Stimulated activated CD8-positive, alpha-beta memory T cell treated with anti-CD3 and anti-CD28 coated beads, Interleukin-4, amount 100 ng/mL, for 1 hour (primary cell): ENCODE results near the gene DENND1A.

ENCODE experiments used
- DNase-seq, 2 donors: peaks; one replicate each; pipeline ENCODE4 v3.0.0-alpha.2; 2020; ENCODE audit warnings: low read depth in 2 of 2, low spot score in 1 of 2

DENND1A gene

DNA sequence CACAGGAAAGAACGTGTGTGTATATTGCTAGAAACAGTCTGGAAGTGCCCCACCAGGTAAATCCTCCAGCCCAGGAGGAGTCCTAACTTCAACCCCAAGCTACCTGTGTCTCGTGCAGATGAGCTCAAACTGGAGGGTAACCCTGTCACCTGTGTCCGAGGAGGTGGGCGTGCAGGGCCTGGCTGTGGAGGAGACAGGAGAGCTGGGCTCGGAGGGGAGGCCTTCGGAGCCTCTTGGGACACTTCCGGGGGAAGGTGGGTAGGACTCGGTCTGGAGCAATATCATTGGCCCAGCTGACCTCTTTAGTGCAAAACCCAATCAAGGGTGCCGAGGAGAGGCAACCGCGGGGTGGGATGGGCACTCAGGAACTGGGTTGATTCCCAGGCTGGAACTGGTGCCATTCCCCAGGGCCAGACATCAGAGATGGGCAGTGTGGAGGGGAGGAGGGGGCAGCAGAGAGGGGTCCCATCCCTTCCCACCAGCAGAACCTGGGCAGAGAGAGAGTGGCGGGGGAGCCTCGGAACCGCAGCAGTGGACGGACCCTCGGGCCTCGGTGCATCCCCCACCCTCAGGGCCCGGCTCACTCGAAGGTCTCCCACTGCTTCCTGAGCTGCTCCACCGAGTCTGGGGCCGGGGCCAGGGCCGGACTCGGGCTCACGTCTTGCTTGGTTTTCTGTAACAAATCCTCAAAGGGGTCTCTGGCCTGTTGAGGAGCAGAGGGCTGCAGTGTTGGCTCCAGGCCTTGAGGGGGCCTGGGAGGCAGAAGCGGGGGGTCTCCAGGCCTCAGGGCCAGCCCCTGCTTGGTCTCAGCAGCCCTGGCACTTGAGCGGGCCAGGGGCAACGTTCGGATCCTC lies 548.8 kb downstream of the DENND1A start:
- no peak for DNase-seq

DNA sequence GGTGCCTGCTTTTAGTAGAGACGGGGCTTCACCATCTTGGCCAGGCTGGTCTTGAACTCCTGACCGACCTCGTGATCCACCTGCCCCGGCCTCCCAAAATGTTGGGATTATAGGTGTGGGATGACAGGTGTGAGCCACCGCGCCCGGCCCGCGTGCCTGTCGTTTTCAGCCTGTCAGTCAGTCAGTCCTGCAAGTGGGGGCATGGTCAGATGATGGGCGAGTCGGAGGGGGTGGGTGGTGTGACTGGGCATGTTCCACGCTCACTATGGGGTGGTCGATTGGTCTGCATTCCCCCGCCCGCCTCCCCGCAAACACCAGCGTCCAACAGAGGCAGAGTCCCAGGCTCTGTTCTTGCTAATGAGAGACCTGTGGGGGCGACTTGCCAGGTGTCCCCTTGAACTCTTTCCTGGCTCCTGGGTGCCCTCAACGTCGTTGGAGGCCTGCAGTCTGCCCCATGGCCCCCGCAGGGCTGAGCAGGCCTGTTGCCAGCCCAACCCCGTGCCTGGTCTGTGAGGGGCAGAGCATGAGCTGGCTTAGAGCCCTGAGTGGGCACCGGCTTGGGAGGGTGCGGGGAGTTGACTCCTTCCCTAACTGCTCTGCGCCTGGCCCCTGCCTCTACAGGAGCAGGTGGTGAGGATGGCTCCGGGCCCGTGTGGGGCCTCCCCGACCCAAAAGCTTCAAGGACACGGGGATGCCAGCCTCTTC lies 550.8 kb downstream of the DENND1A start:
- DNase-seq = no peak

DNA sequence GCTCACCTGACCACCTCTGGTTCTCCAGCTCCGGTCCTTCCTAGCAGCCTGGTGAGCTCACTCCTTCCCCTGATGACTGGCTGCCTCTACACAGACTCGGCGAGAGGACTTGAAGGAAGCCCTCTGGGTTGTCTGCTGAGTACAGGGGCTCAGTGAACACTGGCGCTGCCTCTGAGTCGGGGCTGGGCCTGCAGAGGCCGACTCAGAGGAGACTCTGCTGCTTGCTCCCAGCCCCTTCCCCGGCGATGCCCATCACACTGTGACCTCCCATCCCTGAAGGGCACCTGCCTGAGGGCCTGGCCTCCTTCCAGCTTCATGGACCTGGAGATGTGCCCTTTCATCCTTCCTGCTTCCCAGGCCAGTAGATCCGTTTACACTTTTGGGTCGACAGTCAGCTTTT lies 551.9 kb downstream of the DENND1A start:
- no peak for DNase-seq

DNA sequence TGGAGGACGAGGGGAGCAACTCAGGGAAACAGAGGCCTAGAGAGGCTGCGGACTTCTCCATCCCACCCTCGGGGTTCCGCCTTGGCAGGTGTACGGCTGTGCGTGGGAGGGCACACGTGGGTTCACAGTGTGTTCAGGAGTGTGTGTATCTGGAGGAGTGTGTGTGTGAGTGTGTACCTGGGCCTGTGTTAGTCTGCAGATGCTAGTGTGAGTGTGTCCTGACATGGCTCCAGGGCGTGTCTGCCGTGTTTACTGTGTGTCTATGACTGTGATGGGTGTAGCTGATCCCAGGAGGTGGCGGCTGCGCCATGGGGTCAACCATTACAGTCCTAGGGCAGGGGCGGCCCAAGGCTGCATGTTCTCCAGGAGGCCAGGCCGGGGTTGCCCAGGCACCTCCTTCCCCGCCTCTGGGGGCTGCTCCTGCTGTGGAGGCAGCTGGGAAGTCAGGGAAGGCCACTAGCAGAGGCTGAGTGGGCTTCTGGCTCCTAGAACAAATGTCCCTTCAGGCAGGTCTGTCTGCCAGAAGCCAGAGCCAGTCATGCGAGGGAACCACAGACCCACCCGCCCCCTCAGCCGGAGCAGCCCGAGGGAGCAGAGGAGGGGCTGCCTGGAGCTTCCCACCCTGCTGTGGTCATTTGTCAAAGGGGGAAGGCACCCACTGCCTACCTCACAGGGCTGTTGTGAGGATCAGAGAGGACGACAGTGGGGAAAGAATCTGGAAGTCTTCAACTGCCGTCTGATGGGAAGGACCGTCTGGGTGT lies 552.5 kb downstream of the DENND1A start:
- DNase-seq = no peak

DNA sequence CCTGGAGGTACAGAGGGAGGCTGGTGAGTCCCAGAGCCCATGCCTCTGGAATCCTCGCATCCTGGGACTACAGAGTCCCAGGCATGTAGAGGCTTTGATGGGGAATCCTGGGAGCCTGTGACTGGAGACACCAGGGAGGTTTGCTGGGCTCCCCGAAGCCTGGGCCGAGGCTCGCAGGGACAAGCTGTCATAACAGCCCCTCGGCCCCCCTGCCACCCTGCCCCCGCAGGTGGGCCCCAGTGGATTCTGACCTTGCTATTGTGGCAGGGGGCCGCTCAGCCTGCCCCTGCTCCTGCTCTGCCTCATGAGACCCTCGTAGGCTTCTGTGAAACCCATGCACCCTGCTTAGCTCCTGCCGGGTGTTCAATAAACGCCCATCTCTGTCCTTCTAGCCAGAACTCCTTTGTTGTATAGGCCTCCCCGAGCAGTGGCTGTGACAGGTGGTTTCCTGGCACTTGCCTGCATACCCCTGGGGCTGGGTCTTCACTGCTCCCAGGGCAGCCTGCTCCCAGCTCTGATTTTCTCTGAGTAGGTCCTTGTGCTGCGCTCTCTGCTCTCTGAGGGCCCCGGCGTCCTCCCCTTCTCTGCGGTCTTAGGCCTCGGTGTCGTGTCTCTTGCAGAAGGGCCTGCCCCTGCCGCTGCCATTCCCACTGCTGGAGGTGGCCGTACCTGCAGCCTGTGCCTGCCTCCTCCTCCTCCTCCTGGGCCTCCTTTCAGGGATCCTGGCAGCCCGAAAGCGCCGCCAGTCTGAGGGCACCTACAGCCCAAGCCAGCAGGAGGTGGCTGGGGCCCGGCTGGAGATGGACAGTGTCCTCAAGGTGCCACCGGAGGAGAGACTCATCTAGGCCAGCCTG lies 553.5 kb downstream of the DENND1A start:
- DNase-seq = no peak

DNA sequence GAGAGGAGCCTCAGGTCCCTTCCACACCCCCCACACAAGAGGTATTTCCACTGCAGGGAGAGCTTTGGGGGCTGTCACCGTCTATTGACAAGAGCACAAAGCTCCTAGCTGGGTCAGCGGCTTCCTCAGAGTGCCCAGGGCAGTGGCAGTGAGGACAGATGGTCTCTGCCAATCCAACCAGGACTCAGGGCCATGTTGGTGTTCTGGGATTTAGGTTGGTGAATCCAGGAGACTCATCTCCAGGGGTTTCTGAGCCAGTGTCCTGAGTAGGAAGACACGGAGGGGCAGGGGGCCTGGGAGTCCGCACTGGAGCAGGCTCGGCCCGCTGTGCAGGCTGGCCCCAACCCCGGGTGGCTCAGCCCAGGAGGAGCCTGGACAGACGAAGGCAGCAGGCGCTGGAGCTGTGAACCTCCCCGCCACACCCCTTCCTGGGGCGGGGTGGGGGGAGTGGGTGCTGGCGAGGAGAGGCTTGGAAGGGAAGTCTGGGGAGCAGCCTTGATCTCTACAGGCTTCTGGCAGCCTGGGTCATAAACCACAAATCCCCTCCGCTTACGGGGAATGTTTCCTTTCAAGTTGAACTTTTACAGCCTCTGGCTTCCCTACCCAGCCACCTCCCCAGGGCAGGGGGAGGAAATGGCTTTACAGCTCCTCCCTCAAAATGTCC lies 554.3 kb downstream of the DENND1A start:
- DNase-seq = no peak

DNA sequence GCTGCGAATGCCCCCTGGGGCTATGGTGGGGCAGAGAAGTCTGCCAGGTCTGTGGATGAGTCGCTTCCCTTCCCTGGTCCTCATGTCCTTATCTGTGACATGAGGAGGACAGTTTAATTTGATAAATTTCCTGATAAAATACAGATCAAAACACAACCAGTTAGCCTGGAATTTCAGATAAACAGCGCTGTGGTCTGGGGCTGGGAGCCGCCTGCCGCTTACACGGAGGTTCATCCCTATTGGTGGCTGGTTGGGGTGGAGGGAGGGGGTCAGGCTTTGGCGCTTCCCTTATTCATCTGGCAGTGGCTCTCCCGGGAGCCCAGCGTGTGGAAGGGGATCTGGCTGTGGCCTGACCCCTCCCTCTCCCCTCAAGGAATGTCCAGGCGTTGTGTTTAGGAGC lies 556.0 kb downstream of the DENND1A start:
- no peak for DNase-seq

DNA sequence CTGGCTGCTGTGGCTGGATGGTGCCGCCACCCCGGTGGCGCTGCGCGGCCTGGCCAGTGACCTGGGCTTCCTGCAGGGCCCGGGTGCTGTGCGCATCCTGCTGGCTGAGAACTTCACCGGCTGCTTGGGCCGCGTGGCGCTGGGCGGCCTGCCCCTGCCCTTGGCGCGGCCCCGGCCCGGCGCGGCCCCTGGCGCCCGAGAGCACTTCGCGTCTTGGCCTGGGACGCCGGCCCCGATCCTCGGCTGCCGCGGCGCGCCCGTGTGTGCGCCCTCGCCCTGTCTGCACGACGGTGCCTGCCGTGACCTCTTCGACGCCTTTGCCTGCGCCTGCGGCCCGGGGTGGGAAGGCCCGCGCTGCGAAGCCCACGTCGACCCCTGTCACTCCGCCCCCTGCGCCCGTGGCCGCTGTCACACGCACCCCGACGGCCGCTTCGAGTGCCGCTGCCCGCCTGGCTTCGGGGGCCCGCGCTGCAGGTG lies 556.4 kb downstream of the DENND1A start:
- no peak for DNase-seq

DNA sequence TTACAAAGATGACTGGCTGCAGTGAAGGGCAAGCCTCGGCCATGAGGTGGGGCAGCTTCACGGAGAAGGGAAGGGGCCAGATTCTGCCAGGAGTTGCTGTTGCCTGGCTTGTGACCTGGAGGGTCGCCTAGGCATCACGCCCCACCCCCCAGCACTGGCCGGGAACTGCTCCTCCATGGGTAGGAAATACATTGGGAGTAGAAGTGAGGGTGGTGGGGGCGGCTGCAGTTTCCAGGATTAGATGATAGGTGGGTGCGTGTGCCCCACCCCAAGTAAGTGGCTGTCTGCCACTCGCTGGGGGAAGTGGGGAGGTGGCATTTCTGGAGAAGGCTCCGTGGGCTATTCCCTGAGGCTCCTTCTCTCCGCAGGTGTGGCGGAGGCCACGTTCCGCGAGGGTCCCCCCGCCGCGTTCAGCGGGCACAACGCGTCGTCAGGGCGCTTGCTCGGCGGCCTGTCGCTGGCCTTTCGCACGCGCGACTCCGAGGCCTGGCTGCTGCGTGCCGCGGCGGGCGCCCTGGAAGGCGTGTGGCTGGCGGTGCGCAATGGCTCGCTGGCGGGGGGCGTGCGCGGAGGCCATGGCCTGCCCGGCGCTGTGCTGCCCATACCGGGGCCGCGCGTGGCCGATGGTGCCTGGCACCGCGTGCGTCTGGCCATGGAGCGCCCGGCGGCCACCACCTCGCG lies 557.0 kb downstream of the DENND1A start:
- no peak for DNase-seq

DNA sequence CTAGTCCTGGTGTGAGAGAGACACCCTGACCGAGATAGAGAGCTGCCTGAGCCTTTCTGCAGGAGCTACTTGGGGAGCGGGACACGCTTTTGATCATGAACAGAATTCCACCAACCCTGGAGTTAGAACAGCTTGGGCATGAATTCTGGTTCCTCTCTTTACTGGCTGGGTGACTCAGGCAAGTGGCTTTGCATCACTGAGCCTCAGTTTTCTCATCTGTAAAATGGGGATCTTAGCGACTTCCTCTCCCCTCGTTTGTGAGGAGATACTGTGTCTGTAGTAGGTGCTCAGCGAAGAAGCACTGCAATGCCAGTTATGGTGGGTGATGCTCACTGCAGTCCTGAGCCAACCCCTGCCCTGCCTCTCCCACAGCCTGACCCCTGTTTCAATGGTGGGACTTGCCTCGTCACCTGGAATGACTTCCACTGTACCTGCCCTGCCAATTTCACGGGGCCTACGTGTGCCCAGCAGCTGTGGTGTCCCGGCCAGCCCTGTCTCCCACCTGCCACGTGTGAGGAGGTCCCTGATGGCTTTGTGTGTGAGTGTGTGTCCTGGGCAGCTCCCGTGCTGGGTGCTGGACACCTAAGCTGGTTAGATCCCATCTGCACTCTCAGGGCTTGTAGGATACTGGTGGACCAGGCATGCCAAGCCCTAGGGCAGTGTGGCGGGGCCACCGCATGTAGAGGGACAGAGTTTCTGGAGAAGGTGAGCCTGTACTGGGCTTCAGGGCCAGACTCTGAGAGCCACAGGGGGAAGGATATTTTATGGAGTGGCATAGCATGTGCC lies 557.9 kb downstream of the DENND1A start:
- DNase-seq = no peak

DNA sequence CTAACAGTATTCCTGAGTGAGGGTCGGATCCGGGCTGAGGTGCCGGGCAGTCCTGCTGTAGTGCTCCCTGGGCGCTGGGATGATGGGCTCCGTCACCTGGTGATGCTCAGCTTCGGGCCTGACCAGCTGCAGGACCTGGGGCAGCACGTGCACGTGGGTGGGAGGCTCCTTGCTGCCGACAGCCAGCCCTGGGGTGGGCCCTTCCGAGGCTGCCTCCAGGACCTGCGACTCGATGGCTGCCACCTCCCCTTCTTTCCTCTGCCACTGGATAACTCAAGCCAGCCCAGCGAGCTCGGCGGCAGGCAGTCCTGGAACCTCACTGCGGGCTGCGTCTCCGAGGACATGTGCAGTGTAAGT lies 558.7 kb downstream of the DENND1A start:
- no peak for DNase-seq

DNA sequence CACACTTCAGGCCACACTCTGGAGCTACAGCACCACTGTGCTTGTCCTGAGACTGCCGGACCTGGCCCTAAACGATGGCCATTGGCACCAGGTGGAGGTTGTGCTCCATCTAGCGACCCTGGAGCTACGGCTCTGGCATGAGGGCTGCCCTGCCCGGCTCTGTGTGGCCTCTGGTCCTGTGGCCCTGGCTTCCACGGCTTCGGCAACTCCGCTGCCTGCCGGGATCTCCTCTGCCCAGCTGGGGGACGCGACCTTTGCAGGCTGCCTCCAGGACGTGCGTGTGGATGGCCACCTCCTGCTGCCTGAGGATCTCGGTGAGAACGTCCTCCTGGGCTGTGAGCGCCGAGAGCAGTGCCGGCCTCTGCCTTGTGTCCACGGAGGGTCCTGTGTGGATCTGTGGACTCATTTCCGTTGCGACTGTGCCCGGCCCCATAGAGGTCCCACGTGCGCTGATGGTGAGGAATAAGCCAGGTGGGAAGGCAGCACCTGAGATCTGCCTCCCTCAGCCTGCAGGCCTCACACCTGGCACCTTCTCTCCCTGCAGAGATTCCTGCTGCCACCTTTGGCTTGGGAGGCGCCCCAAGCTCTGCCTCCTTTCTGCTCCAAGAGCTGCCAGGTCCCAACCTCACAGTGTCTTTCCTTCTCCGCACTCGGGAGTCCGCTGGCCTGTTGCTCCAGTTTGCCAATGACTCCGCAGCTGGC lies 559.2 kb downstream of the DENND1A start:
- no peak for DNase-seq

DNA sequence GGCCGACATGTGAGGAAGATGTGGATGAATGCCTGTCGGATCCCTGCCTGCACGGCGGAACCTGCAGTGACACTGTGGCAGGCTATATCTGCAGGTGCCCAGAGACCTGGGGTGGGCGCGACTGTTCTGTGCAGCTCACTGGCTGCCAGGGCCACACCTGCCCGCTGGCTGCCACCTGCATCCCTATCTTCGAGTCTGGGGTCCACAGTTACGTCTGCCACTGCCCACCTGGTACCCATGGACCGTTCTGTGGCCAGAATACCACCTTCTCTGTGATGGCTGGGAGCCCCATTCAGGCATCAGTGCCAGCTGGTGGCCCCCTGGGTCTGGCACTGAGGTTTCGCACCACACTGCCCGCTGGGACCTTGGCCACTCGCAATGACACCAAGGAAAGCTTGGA lies 559.8 kb downstream of the DENND1A start:
- no peak for DNase-seq

DNA sequence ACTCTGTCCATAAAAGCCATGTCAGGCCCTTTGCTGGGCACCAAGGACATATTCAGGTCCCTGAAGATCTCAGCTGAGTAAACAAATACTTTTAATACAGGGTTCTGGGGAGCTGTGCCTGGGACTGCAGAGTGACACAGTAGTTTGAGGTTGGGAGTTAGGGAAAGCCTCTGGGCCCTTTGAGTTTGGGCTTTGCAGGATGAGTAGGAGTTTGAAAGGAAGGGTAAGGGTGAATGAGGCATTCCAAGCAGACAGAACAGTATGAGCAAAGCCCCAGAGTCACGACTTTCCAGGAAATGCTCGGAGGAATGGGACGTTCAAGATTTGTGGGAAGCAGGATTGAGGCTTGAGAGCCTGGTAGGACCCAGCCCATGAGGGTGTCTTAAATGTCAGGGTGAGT lies 560.6 kb downstream of the DENND1A start:
- DNase-seq = no peak

DNA sequence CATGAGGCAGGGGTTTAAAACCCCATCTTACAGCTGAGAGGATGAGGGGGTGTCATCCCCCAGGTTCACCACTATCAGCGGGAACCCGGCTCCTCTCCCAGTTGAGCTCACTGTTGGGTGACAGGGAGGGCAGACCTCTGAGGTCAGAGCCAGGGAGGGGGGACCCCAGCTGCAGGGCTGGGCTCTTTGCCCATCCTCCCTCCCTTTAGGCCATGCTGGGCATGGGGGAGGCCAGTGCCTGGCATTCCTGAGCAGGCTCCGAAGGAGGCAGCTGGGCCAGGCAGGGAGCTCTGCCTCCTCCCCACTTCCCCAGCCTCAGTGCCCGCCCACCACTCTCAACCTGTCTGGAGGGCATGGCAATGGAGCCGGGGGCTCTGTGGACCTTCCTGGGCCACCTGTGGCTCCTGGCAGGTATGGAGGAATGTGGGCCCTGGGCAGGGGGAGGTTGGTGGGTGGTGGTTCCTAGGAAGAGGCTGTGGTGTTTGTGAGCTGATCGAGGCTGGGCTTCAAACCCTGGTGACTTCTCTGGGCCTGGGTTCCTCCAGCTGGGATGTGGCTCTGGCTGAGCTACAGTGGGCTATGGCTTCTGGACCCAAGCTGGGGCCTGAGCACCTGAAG lies 561.3 kb downstream of the DENND1A start:
- no peak for DNase-seq

DNA sequence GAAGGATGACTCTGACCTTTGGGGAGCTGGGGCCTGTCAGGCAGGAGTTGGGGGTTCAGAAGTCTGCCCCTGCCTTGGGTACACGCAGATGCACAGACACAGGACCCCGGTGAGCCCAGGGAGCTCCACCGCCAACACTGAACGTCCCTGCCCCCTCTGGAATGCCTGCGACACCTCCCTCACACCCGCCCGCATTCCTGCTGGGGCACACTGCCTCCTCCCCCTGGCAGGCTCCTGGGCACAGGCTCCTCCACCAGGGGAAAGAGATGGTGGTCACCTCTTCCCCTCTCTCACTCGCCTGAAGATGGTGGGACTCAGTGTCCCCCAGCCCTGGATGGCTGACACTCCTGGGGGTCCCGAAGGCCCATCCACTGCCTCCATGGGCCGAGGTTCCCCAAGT lies 561.9 kb downstream of the DENND1A start:
- no peak for DNase-seq

DNA sequence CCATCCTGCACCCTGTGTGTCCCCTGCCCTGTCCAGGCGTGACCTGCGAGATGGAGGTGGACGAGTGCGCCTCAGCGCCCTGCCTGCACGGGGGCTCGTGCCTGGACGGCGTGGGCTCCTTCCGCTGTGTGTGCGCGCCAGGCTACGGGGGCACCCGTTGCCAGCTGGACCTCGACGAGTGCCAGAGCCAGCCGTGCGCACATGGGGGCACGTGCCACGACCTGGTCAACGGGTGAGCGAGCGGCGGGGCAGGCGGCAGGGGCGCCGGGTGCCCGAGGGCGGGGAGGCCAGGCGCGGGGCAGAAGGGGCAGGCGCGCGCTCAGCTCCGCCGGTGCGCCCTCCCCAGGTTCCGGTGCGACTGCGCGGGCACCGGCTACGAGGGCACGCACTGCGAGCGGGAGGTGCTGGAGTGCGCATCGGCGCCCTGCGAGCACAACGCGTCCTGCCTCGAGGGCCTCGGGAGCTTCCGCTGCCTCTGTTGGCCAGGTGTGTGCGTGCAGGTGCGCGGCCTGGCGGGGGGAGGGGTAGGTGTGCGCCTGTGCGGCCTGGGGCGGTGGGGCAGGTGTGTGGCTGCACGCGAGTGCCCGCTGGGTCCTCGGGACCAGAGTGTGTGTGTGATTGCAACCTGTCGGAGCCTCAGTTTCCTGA lies 563.9 kb downstream of the DENND1A start:
- DNase-seq = no peak
